ENCODE results near the gene IGSF22. TPM values are rescaled to one million over a fixed set of nuclear protein-coding genes. Genes with fewer than 3 reads are reported as not detected.

Gene IGSF22
- total RNA-seq, 1 donor from 2014 or later, result not detected

GRCh38 chr11:18771266-18772035 is 45.5 kb upstream of the IGSF22 start:
- DNase-seq (ENCODE audit: low spot score), result no peak
- no peak overlapping the region for H3K27ac Mint-ChIP-seq (ENCODE audit: unreplicated experiment)
- peaks cover 26% of the 10 kb centered on the region for H3K27me3 Mint-ChIP-seq (ENCODE audit: low read depth)
- TF ChIP-seq CTCF (IDR thresholded peaks at IDR 0.05), result no peak
- no peaks in the 10 kb centered on the region for H3K36me3 Mint-ChIP-seq (ENCODE audit: low read depth)
- H3K4me1 Mint-ChIP-seq (ENCODE audit: low read depth), result no peaks in the 10 kb centered on the region
- H3K9me3 Mint-ChIP-seq (ENCODE audit: low read depth), result no peaks in the 10 kb centered on the region
- H3K4me3 Mint-ChIP-seq (ENCODE audit: unreplicated experiment), result no peak overlapping the region

GRCh38 chr11:18770479-18771125 is 44.6 kb upstream of the IGSF22 start:
- no peak for DNase-seq (ENCODE audit: low spot score)
- Mint-ChIP-seq H3K27ac (ENCODE audit: unreplicated experiment) (no peak overlapping the region), H3K4me3 (ENCODE audit: unreplicated experiment) (no peak overlapping the region), H3K9me3 (ENCODE audit: low read depth) (no peaks in the 10 kb centered on the region), H3K27me3 (ENCODE audit: low read depth) (peaks cover 26% of the 10 kb centered on the region), H3K4me1 (ENCODE audit: low read depth) (no peaks in the 10 kb centered on the region), H3K36me3 (ENCODE audit: low read depth) (no peaks in the 10 kb centered on the region)
- no peak for TF ChIP-seq CTCF (IDR thresholded peaks at IDR 0.05)

- H3K9me3 Mint-ChIP-seq (ENCODE audit: low read depth), result no peaks in the 10 kb centered on the region
Observed at GRCh38 chr11:18769802-18770456, 43.9 kb upstream of the IGSF22 start.

GRCh38 chr11:18768978-18769377 is 43.0 kb upstream of the IGSF22 start:
- peaks cover 20% of the 10 kb centered on the region for H3K27me3 Mint-ChIP-seq (ENCODE audit: low read depth)
- no peak overlapping the region for H3K27ac Mint-ChIP-seq (ENCODE audit: unreplicated experiment)
- H3K4me1 Mint-ChIP-seq (ENCODE audit: low read depth), result peaks cover 2% of the 10 kb centered on the region

More at GRCh38 chr11:18769802-18770456, 43.9 kb upstream of the IGSF22 start:
- no peak overlapping the region for H3K4me3 Mint-ChIP-seq (ENCODE audit: unreplicated experiment)
- no peak for DNase-seq (ENCODE audit: low spot score)
- H3K27ac Mint-ChIP-seq (ENCODE audit: unreplicated experiment), result no peak overlapping the region
- no peak for TF ChIP-seq CTCF (IDR thresholded peaks at IDR 0.05)
- H3K27me3 Mint-ChIP-seq (ENCODE audit: low read depth), result peaks cover 26% of the 10 kb centered on the region
- H3K4me1 Mint-ChIP-seq (ENCODE audit: low read depth), result no peaks in the 10 kb centered on the region
- no peaks in the 10 kb centered on the region for H3K36me3 Mint-ChIP-seq (ENCODE audit: low read depth)

More at GRCh38 chr11:18768978-18769377, 43.0 kb upstream of the IGSF22 start:
- TF ChIP-seq CTCF (IDR thresholded peaks at IDR 0.05), result no peak
- DNase-seq (ENCODE audit: low spot score), result no peak
- no peak overlapping the region for H3K4me3 Mint-ChIP-seq (ENCODE audit: unreplicated experiment)
- H3K36me3 Mint-ChIP-seq (ENCODE audit: low read depth), result no peaks in the 10 kb centered on the region
- no peaks in the 10 kb centered on the region for H3K9me3 Mint-ChIP-seq (ENCODE audit: low read depth)
